Muscle of leg (tissue), 11 donors: ENCODE measurements around the gene SPOCK2. TPM values are rescaled to one million over a fixed set of nuclear protein-coding genes. Genes with fewer than 3 reads are reported as not detected.

Experiments used
- DNase-seq: peaks from one replicate; pipeline ENCODE4 v3.0.0; 2013
- H3K27ac ChIP-seq: one replicate; pipeline ENCODE4 v1.5.1; 2013; ENCODE audit warnings: mild to moderate bottlenecking, low read length, control low read depth
- H3K27me3 ChIP-seq: one replicate; pipeline ENCODE4 v1.6.1; 2013; ENCODE audit warnings: low read length; ENCODE audit not compliant: control insufficient read depth, insufficient read depth
- H3K36me3 ChIP-seq: one replicate; pipeline ENCODE4 v1.6.1; 2013; ENCODE audit warnings: low read length; ENCODE audit not compliant: control insufficient read depth, insufficient read depth
- H3K4me1 ChIP-seq: one replicate; pipeline ENCODE4 v1.6.1; 2013; ENCODE audit warnings: low read length; ENCODE audit not compliant: control insufficient read depth, insufficient read depth
- H3K4me3 ChIP-seq: one replicate; pipeline ENCODE4 v1.5.1; 2013; ENCODE audit warnings: low read length, control low read depth
- H3K9me3 ChIP-seq: replicated peaks from 2 replicates; pipeline ENCODE4 v1.6.1; 2013; ENCODE audit warnings: low read depth, low read length; ENCODE audit not compliant: control insufficient read depth
- WGBS: methylation state at CpG from one replicate; pipeline ENCODE4 v1.1.5; 2013; ENCODE audit warnings: missing lambda C conversion rate; ENCODE audit not compliant: insufficient coverage; 5-methylcytosine and 5-hydroxymethylcytosine counted together
- polyA plus RNA-seq, 8 donors: library from polyadenylated mRNA; unstranded; fragments of 120-200 nt; gene quantifications; one replicate each; pipeline versions ENCODE4 v1.2.1 to v1.2.3, GENCODE V29; 2013; ENCODE audit warnings: inconsistent platforms in 1 of 8, low replicate concordance in 1 of 8; ENCODE audit not compliant: insufficient read length in 8 of 8, insufficient read depth in 1 of 8
- total RNA-seq: library from RNA; stranded (reverse); fragments of 120-200 nt; gene quantifications from one replicate; pipeline ENCODE4 v1.2.4, GENCODE V29; 2013

Gene SPOCK2
- total and polyA plus RNA-seq, 9 donors = 3.6 to 6.2 (median 4.0) TPM

GRCh38 chr10:72053690-72054089 lies 34.7 kb downstream of the SPOCK2 start:
- Histone ChIP-seq H3K27me3 (no peaks in the 10 kb centered on the region), H3K4me1 (no peaks in the 10 kb centered on the region), H3K4me3 (no peak overlapping the region), H3K27ac (no peak overlapping the region), H3K9me3 (peaks cover 3% of the 10 kb centered on the region), H3K36me3 (no peaks in the 10 kb centered on the region)
- 92% methylated on average over 5 of the region's 7 CpGs for WGBS
- DNase-seq = no peak

DNA sequence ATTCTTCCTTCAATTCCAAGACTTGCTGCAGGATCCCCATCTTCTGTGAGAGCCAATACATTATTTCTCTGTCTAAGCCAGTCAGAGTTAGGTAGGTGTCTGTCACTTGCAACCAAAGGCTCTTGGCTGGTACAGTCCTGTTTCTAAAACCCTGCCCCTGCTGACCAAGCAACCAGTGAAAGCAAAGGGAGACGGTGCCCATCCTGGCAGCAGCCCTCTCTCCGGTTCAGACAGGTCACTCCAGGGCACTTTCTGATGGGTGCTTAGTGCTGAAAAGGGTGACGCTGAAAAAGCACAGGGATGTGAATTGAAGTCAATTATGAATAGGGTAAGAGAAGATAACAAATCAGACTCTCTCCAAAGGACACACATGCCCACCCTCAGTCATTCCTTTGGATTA lies 37.5 kb downstream of the SPOCK2 start:
- no peak overlapping the region for H3K27ac ChIP-seq
- H3K4me1 ChIP-seq = no peaks in the 10 kb centered on the region
- 100% methylated on average over 1 of the region's 3 CpGs for WGBS
- no peaks in the 10 kb centered on the region for H3K36me3 ChIP-seq
- no peak for DNase-seq
- no peaks in the 10 kb centered on the region for H3K27me3 ChIP-seq
- no peak overlapping the region for H3K4me3 ChIP-seq
- peaks cover 6% of the 10 kb centered on the region for H3K9me3 ChIP-seq

GRCh38 chr10:72049969-72050781 lies 38.2 kb downstream of the SPOCK2 start:
- DNase-seq = no peak
- H3K9me3 ChIP-seq = peaks cover 6% of the 10 kb centered on the region
- H3K4me1 ChIP-seq = no peaks in the 10 kb centered on the region
- no peak overlapping the region for H3K27ac ChIP-seq
- 70% methylated on average over 2 of the region's 5 CpGs for WGBS
- H3K4me3 ChIP-seq = no peak overlapping the region
- no peaks in the 10 kb centered on the region for H3K36me3 ChIP-seq
- no peaks in the 10 kb centered on the region for H3K27me3 ChIP-seq

- DNase-seq = no peak
- WGBS = 43% methylated on average over 1 of the region's 1 CpG
- Histone ChIP-seq H3K4me3 (no peak overlapping the region), H3K27me3 (no peaks in the 10 kb centered on the region), H3K27ac (no peak overlapping the region), H3K36me3 (no peaks in the 10 kb centered on the region), H3K9me3 (peaks cover 6% of the 10 kb centered on the region), H3K4me1 (peaks cover 4% of the 10 kb centered on the region)
Observed at GRCh38 chr10:72049472-72049871, 38.9 kb downstream of the SPOCK2 start.

DNA sequence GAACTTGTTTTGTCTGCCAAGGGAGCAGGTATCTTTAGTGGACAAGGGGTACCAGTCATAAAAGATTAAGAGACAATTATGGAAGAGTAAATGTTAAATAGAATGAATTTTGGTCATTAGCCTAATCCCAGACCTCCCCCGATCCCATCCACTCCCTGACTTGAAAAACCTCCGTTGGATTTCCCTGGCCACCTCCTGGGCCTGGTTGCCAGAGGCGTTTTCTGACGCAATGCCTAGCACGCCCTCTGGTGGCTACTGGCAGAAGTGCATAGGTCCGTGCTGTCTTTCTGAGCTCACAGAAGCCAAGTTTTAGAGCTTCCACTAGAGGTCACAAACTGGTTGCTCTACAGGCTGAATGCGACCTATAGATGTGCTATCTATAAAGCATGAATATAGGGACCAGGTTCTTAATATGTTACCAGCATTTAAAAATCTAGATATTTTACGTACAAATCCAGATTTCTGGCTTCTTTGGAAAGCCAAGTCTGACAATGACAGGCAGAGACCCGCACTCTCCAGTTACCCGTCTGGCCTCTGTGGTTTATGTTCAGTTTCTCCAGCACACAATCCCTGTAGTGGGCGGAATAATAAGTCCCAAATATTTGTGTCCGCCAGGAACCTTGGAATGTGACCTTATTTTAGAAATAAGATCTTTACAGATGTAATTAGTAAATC lies 39.8 kb downstream of the SPOCK2 start:
- Histone ChIP-seq H3K27ac (no peak overlapping the region), H3K9me3 (peaks cover 6% of the 10 kb centered on the region), H3K36me3 (no peaks in the 10 kb centered on the region), H3K4me3 (no peak overlapping the region), H3K4me1 (peaks cover 7% of the 10 kb centered on the region), H3K27me3 (no peaks in the 10 kb centered on the region)
- peak; percentile 97 for DNase-seq
- WGBS = 3% methylated on average over 5 of the region's 12 CpGs

DNA sequence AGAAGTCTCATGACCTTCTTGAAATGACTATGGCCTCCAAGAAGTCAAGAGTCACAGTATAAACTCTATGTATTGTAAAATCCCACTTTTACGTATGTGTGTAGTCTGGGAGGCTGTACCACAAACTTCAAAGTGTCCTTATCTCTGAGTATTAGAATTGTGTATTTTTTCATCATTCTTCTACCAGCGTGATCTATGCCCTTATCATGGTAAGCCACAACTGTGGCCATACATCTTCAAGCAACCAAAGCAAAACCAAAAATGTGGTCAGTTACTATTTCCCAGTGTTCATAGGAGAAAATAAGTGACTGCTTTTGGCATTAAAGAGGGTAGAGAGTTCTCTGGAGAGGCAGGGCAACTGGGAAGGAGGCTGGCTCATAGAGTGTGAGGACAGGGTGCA lies 42.8 kb downstream of the SPOCK2 start:
- WGBS = no CpG with 5 or more reads among the region's 2 CpGs
- Histone ChIP-seq H3K27me3 (no peaks in the 10 kb centered on the region), H3K4me3 (no peak overlapping the region), H3K4me1 (peaks cover 7% of the 10 kb centered on the region), H3K27ac (no peak overlapping the region), H3K36me3 (no peaks in the 10 kb centered on the region), H3K9me3 (peaks cover 6% of the 10 kb centered on the region)
- no peak for DNase-seq

GRCh38 chr10:72044417-72045041 lies 43.8 kb downstream of the SPOCK2 start:
- no peak overlapping the region for H3K27ac ChIP-seq
- peaks cover 7% of the 10 kb centered on the region for H3K4me1 ChIP-seq
- 54% methylated on average over 17 of the region's 17 CpGs for WGBS
- H3K4me3 ChIP-seq = no peak overlapping the region
- DNase-seq = peak; percentile 48
- no peaks in the 10 kb centered on the region for H3K27me3 ChIP-seq
- peaks cover 5% of the 10 kb centered on the region for H3K9me3 ChIP-seq
- H3K36me3 ChIP-seq = no peaks in the 10 kb centered on the region

DNA sequence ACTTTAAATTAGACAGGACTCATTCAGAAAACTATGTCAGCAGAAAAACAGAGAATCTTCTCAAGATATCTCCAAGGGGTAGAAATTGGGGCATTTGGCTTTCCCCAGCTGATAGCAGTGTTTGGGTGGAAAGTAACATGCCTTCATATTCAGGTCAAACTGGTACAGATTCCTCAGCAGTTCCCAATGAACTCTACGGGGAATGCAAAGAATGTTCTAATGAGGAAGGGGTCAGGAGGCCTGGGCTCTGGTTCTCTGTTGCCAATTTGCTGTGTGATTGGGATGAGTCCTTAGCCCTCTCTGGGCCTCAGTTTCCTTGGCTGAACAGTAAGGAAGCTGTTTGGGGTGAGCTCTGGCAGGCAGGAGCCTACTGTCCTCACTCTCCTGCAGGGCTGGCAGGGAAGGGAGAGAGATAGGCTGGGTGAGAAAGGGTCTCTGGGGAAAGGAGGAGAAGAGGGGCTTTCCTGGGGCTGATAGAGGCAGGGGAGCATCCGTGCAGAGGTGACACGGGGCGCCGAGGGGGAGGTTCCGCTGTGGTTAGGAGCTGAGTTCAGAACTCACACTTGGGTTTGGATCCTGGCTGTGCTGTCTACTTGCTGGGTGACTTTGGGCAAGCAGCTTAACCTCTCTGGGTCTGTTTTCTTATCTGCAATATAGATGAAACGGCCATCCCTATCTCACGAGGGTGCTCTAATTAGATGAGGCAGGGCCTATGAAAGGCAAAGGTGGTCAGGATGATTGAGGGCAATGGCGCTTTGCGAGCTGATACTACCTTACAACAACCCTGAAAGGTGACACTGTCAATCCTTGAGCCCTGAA lies 45.1 kb downstream of the SPOCK2 start:
- H3K27ac ChIP-seq = no peak overlapping the region
- WGBS = 89% methylated on average over 5 of the region's 10 CpGs
- peaks cover 3% of the 10 kb centered on the region for H3K9me3 ChIP-seq
- H3K27me3 ChIP-seq = no peaks in the 10 kb centered on the region
- no peak for DNase-seq
- H3K4me1 ChIP-seq = peaks cover 7% of the 10 kb centered on the region
- no peaks in the 10 kb centered on the region for H3K36me3 ChIP-seq
- H3K4me3 ChIP-seq = no peak overlapping the region

DNA sequence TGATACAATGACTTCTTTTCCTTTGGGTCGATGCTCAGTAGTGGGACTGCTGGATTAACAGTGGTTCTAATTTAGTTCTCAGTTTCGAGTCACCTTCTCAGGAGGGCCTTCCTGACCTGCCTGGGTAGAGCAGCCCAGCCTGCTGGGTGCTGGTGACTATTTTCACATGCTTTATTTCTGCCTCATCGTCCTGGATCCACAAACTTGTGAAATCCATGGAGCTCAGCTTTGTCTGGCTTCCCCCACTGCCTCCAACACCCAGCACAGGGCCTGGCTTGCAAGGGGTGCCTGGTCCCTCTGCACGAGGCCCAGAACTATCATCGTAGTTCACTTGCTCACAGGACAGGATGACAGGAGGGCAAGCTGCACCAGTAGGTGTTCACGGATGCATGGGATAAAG lies 46.9 kb downstream of the SPOCK2 start:
- H3K4me3 ChIP-seq = no peak overlapping the region
- 74% methylated on average over 5 of the region's 6 CpGs for WGBS
- no peak overlapping the region for H3K27ac ChIP-seq
- H3K4me1 ChIP-seq = peaks cover 7% of the 10 kb centered on the region
- H3K27me3 ChIP-seq = no peaks in the 10 kb centered on the region
- peaks cover 2% of the 10 kb centered on the region for H3K9me3 ChIP-seq
- DNase-seq = no peak
- H3K36me3 ChIP-seq = no peaks in the 10 kb centered on the region
